Measurements from ENCODE around the gene ARHGAP15.

GRCh38 chr2:143433251-143433650 lies 304.0 kb downstream of the ARHGAP15 start:
- TF ChIP-seq CTCF (IDR thresholded peaks at IDR 0.05 in 8 of 11, conservative IDR thresholded peaks at IDR 0.05 in 3 of 11) (peak in 3 of 11 experiments; percentile 8 to 15 (median 13)), POLR2AphosphoS5 (IDR thresholded peaks at IDR 0.05) (no peak), POLR2A (IDR thresholded peaks at IDR 0.05) (no peak)

Data from spleen (tissue), 7 donors.